GM19467 (cell line): ENCODE results near the gene CACNB4.
A peak's percentile ranks its signal among the peaks of the same experiment; 100 is the strongest.
"Not testable (repeated sequence)": the region's sequence is repeated elsewhere in the genome, so short reads cannot be mapped to it uniquely, and the experiment has no call there.

Source experiments
- ATAC-seq: cut with Tn5 transposase; IDR thresholded peaks from one replicate; pipeline ENCODE4 v1.9.1; 2021; ENCODE audit warnings: mild to moderate bottlenecking, moderate library complexity; ENCODE audit not compliant: unreplicated experiment

The CACNB4 gene

DNA sequence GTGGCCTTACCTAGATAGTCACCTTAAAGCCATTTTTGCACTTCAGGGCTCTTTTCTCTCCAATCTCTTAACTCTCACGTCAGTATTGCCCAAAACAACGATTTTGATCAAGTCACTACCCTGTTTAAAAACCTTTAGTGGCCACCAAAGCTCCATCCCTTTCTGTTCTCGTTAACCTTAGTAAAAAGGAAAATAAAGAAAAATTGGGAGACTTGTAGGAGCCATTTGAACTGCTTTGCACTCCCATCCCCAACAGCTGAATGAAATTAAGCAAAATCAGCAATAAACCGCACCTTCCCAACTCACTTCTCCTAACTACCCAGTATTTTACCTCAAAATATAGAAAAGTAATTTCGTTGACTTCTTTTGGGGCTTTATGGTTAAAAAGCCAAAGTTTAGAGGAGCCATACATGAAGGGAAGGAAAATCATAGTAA, 269.9 kb downstream of the CACNB4 start:
- ATAC-seq: no peak

GRCh38 chr2:151828143-151828889, 270.5 kb downstream of the CACNB4 start, which contains the start of gene ARL5A:
Gene ARL5A, minus strand, starts transcription at chr2:151828421. Its CDS starts 245 bp downstream, at chr2:151828176.
- peak; percentile 91 for ATAC-seq

DNA sequence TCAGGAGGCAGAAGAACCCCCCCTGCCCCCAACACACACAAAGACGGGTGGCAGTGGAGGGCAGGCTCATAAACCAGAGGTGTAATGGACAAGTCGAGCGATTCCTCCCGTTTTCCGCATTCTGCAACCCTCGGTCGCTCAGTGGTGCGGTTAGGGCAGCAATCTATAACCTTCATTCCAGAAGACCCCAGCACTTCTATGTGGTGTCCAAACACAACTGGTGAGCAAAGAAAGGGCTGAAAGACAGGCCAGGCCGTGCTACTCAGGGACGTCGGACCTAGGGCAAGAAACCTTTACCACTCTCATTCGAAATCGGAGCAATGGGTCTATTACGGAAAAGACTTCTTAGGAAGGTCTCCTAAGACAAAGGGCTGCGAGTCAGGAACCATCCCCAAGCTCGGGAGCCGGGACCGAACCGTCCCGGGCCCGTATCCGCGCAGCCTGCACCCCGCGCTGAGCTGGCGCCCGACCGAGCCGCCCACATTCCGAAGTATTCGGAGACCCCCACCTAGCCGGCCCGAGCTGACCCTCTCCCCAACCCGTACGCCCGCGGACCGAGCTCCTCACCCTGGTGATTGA, 271.2 kb downstream of the CACNB4 start:
- peak; percentile 10 for ATAC-seq

DNA sequence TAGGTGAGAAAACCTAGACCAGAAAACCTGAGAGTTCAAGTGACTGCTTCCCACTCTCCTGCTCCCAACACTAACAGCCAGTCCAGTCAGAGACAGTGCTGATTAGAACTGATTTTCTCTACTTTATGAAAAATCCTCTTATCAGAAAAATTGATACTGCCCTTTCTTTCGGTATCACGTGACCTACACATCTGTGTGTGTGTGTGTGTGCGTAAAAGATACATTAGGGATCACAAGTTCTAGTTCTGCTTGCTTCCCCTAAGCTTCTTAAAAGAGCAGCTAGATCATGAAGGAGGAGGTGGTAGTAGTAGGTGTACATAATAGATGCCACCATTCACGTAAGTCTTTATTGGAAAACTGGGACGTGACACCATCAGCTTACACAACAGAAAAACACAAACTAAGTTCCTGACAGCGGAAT, 272.1 kb downstream of the CACNB4 start:
- ATAC-seq: no peak

GRCh38 chr2:151824886-151825285, 274.0 kb downstream of the CACNB4 start:
- ATAC-seq: no peak

DNA sequence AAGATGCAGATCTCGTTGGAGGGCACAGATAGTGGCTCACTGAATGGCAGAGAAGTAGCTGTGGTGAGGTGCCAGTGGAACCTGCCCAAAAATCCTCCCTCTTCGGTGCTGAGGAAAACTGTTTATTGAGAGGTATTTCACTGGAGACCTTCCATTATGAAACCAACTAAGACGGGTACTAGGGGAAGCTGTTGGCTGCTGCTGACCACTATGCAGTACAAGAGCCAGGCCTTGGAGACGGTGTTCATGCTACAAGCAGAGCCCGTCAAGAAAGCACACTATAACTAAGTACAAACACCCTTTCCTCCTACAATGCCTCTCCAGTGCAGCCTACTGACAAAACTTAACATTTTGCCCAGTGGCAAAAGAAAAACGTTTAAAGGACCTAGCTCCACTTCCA, 275.2 kb downstream of the CACNB4 start:
- no peak for ATAC-seq

DNA sequence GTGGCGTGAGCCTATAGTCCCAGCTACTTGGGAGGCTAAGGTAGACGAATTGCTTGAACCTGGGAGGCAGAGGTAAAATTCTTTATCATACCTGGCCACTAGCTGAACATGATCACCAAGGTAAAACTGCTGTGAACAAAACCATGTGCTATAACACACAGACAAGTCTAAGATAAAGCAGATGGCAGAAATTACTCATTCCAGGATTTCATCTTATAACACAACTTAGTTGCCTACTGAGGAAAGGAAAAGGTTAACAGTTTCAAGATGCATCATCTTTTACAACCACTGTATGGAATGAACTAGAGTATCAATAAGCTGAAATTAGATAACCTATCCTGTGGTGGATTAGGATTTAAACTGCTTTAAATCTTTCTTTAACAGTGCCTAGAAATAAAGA, 278.9 kb downstream of the CACNB4 start:
- no peak for ATAC-seq

GRCh38 chr2:151817929-151818328, 280.9 kb downstream of the CACNB4 start:
- ATAC-seq: no peak

DNA sequence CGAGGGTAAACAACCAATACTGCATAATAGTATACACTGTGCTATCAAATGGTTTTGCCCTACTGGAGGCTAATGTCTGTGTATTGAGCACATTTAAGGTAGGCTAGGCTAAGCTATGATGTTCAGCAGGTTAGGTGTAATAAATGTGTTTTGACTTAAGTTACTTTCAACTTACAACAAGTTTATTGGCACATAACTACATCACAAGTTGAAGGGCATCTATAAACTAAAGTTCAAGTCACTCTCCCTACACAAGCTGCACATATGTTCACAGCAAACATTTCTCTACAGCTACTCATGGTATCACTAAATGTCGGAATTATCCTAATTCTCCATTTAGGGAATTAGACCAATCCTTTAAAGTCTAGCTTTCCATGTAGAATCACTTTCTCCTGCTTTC, 282.0 kb downstream of the CACNB4 start:
- ATAC-seq: no peak

DNA sequence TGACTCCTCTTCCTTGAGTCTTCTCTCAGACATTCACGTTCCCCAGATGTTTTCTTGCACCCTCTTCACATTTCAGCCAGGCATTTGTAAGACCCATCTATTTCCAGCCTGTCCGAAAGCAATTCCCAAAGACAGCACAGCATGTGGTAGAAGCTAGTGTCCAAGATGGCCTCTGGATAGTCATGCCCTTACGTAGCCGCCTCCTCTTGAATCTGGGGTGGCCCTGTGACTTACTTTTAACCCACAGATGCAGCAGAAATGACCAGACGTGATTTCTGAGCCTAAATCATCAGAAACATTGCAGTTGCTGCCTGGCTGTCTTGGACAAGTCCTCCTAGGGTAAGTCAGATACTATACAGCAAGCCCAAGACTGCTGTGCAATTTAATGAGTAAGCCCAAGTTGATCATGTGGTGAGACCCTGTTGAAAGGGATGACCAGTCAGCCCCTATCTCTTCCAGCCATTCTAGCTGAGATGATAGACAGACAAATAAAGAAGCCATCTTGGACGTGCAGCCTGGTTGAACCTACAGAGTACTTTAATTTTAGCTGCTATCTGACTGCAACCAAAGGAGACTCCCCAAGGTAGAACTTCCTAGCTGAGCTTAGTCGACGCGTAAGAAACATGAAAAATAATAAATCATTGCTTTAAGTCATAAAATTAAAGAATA, 282.9 kb downstream of the CACNB4 start:
- ATAC-seq: no peak

GRCh38 chr2:151810489-151810888, 288.4 kb downstream of the CACNB4 start:
- ATAC-seq: no peak

GRCh38 chr2:151809073-151809383, 289.8 kb downstream of the CACNB4 start:
- ATAC-seq: no peak

GRCh38 chr2:151808258-151809072, 290.4 kb downstream of the CACNB4 start:
- ATAC-seq: peak; percentile 58

DNA sequence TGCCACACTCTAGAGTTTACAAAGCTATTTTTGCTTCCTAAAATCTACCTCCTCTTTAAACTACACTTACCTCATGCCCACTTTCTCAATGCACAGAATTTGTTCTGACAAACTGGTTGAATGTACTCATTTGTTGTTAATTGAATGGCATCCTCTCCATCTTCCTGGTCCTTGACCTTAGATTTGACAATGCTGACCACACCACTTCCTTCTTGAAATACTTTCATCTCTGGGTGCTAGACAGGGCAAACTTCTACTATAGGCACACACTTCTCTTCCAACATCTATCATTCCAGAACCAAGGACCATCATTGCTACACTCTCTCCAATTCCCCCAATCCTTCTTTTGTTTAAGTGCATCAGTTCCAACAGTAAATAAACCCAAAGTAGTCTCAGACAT, 292.9 kb downstream of the CACNB4 start:
- no peak for ATAC-seq

DNA sequence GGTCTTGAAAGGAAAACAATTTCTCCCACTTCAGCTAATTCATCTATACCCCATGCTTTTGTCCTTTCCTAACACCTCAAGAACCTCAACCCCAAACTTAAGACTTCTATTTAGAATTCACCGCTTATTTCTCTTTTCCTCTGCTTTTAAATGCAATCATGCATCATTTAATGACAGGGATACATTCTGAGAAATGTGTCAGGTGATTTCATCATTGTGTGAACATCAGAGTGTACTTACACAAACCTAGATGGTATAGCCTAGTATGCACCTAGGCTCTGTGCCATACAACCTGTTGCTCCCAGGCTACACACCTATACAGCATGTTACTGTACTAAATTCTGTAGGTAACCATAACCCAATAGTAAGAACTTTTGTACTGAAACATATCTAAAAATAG, 293.5 kb downstream of the CACNB4 start:
- ATAC-seq: no peak

DNA sequence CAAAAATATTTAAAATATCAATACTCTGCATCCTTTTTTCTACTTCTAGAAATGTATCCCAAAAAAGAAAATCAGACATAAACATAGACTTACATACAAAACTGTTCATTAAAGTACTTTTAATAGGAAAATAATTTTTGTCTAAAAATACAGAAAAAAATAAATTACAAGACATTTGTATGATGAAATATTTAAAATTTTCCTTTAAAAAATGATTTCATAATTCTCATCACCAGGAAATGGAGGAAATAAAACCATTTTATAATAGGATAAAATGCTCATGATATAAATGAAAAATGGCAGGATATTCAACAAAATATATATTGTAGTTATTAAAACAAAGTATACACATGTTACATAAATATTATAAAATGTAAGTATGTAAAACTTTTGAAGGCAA, 295.0 kb downstream of the CACNB4 start:
- ATAC-seq: no peak

DNA sequence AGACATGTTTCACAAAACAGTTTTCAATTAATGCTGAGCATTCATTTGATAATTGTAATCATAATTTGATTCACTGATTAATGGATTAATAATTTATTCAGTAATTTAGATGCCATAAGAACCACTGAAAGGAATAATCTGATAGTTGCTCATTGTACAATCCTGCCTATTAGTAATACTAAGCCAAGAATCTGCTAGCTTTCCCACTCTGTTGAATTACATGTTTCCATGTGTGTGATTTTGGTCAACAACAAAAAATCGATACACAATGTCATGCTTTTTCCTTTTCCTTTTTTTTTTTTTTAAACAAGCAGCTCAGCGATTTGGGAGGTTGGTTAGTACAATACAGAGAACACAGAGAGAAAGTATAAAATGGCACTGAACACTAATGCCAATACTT, 296.5 kb downstream of the CACNB4 start:
- ATAC-seq: no peak

DNA sequence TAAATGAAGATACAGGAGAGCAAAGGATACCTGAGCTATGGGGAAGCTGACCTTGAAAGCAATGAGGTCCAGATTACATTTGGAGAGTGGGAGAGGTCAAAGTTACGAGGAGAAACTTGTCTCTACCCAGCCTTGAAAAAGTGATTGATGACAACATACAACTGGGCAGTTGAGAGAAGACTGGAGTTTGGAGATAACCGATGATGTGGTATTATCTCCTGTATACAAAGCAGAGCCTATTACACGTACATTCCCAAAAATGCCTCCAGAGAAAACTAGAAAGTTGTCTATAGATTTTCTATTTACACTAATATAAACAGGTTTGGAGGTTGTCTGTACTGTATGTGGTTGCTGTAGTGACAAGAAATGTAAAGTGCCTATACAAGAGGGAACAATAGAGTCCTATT, 299.0 kb downstream of the CACNB4 start:
- no peak for ATAC-seq

- ATAC-seq: no peak
Observed at GRCh38 chr2:151796774-151797173, 302.1 kb downstream of the CACNB4 start.

DNA sequence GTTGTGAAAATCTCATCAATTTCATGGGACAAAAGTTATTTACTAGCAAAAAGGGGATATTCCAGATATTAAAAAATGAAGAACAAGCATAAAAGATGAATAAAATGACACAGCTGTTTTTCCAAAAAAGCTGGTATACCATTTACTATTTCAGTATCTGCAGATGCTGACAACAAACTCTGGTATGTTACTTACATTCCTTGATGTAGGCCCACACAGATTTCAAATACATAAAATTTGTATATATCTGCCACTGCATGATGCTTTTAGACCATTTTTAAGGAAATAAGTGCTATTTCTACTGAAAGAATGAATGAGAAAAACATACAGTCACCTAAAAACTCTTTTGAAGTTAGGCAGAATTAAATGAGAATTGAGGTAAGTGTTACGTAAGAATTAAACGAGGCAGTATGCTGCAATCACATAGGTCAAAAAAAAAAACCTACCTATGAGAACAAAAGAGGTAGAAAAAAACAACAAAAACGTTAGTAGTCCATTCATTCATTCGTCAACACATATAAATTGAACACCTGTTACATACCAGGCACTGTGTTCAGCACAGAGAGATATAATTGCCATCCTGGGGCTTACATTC, 303.1 kb downstream of the CACNB4 start:
- no peak for ATAC-seq

DNA sequence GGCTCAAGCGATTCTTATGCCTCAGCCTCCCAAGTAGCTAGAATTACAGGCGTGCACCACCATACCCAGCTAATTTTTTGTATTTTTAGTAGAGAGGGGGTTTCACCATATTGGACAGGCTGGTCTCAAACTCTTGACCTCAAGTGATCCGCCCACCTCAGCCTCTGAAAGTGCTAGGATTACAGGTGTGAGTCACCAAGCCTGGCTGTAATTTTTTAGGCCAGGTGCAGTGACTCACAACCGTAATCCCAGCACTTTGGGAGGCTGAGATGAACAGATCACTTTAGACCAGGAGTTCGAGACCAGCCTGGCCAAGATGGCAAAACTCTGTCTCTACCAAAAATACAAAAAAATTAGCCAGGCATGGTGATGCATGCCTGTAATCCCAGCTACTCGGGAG, 304.4 kb downstream of the CACNB4 start:
- ATAC-seq: not testable (repeated sequence)
